HG03025 (cell line): ENCODE data around the gene FAT3.

ENCODE experiments used
- ATAC-seq: cut with Tn5 transposase; IDR thresholded peaks from one replicate; pipeline ENCODE4 v1.9.1; 2021; ENCODE audit warnings: mild to moderate bottlenecking, moderate library complexity; ENCODE audit not compliant: unreplicated experiment, low FRiP score

FAT3 gene

DNA sequence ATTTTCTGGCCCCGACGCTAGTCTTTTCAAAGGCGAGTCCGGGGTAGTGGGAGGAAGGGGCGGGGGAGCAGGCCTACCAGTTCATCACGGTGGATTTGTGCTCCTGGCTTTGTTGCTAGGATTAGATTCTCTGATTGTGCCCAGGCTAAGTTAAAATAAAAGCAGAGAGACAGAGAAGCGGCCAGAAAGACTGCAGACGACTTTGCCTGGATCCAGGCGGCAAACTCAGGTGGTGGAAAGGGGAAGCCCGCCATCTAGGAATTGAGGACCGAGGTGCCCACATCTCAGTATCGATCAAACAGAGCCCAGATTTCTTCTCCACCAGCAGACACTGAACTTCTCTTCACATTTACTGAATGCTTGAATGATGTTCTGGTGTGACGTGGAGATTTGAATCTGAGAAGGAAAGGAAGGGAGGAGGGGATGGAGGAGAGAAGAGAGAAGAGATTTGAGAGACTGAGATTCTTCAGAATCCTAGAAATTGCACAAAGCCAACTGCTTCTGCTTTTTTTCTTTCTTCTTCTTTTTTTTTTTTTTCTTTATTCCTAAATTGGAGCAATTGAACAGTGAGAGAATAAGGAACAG, 2.7 kb downstream of the FAT3 start:
- no peak for ATAC-seq

DNA sequence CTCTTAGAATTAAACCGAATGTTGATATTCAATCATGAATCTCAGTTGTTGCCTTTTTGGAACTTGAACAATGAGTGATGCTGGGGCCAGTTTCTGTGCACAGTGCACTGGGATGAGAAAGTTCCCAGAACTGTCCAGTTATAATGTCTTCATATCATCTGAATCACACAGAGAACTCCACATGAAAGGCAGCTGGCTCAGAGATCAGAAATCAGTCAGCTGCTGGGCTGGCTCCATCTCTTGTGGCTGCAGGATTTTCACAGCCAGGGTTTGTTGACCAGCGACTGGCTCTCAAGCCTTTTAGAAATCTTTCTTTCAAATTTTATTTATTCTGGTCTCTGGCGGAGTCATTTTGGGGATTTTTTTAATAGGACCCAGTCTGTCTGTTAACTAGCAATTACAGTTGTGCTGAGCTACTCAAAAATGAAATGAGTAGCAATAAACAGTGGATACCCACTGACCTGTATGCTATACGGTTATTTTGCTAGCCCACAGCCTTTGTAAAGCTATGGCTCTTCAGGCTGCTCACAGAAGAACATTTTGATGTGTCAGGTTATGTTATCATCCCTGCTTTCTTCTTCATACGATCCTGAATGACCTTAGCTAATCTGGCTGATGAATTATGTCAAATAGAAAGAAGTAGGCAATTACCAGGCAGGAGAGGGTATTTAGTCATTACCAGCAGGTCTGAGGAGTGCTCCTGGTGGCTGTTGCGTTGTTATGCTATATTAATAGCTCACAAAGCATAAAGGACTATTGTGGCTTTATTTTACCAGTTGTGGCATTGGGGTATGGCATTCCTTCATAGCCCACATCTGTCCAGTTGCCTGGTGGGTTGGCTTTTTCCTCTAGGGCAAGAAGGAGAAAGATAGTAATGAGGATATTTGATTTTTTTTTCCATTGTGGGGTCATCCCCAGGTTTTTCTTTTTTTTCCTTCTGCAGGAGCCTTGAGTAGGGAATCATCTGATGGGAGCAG, 3.6 kb downstream of the FAT3 start:
- ATAC-seq = no peak

- ATAC-seq = no peak
These were observed 12.2 kb downstream of the FAT3 start for GRCh38 chr11:92236856-92237255.

GRCh38 chr11:92240916-92241315, 16.3 kb downstream of the FAT3 start:
- ATAC-seq = no peak

DNA sequence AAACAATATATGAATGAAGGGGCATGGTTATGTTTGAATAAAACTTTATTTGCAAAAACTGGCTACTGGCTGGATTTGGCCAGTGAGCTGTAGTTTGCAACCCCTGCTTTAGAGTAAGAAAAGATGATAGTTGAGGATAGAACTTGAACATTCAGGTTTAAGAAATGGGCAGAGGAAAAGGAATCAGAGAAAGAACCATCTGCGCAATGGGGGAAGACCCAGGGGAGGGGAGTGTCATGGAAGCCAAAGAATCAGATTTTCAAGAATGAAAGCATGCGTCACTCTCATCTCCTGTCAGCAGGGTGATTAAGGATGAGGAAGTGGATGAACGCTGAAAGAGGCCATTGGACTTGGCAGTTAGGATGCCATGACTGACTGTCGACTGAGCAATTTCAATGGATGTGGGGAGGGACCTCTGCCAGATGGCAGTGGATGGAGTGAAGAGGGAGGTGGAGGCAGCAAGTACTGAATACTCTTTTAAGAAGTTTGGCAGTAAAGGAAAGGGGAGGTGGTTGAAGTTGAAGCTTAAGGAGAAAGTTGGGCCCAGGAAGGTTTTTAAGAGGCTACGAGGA, 21.2 kb downstream of the FAT3 start:
- ATAC-seq = no peak

DNA sequence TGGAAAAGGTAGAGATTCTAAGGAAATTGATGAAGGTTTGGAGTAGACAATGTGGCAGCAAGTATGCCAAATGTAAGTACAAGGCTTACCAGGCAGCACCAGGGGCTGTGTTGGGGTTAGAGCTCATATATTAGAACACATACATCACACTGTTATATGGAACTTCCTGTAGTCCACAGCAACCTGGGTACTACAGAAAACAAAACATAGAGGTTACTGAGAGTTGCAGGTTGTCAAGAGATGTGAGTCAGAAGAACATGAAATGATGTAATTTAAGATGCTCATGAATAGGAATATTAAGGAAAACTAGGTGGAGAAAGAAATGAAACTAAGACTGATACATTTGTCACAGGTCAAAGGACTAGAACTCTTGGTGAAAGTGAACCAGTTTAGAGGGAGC, 22.0 kb downstream of the FAT3 start:
- ATAC-seq = no peak

- no peak for ATAC-seq
These were observed 24.6 kb downstream of the FAT3 start for GRCh38 chr11:92249156-92249753.

DNA sequence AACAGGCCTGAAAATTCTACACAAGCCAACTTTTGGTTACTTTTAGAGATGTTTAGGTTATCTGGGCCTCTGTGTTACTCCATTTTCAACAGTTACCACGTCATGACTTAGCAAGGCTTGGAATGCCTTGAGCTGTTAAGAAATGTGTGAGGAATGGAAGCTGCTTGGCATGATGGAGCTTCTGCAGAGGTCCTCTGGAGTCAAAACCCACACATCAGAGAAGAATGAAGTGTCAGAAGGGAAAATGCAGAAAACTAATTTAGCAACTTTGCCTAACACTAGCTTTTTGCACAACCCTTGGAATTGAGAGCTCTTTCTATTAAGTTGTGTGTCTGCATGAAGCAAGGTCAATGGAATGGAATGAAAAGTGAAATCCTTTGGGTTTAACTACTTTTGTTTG, 27.4 kb downstream of the FAT3 start:
- ATAC-seq = no peak

GRCh38 chr11:92253421-92253820, 28.8 kb downstream of the FAT3 start:
- ATAC-seq = no peak

DNA sequence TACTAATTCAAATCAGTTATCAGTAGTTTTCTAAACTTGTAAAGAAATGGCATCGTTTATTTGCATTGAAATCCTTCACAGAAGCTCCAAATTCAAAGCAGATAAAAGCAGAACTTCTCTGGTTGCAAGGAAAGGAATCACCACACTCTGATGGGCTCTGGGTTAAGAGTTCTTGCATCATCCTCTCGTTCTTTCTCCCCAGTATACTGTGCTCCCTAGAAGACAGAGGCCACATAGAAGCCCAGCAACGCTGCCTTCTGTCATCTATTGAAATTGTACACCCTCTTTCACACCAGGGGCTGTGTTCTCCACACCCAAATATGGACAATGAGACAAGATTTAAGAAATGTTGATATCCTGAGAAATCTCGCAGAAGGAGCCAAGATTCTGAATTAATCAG, 29.3 kb downstream of the FAT3 start:
- no peak for ATAC-seq

- ATAC-seq = no peak
These were observed 32.9 kb downstream of the FAT3 start for GRCh38 chr11:92257536-92257935.

DNA sequence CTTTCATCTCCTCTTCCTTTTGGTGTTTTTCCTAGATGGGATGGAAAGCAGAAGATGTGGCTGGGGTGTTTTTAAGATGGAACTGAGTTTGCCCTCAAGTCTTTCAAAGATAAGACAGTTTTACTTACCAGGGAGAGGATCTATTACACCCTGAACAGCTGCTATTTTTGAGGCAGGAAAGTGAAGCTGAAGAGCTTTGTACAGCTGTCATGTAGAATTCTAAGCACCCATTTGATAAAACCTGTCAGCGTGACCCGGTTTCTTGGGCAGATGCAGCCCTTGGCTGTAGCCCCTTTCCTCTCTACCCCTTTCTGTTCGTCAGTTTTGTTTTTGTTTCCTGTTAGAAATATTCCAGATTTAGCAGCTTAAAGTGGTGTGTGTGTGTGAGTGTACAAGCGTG, 35.2 kb downstream of the FAT3 start:
- no peak for ATAC-seq

DNA sequence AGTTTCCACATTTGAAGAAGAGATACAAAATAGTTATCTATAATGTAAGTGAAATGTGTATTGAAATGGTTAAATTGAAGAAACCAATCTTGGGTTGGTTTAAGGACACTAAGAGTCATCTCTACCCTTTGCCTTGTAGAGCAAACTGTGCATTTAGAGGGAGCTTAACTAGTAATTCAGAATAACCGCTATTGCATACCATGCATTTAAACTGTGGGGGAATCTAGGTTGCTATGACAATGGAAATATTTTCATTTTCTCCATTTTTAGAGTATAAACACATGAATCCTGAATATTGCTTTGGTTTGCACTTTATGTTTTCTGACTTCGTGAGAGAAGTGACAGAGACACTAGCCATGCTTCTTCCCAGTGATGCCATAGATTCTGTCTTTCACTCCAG, 39.7 kb downstream of the FAT3 start:
- no peak for ATAC-seq

DNA sequence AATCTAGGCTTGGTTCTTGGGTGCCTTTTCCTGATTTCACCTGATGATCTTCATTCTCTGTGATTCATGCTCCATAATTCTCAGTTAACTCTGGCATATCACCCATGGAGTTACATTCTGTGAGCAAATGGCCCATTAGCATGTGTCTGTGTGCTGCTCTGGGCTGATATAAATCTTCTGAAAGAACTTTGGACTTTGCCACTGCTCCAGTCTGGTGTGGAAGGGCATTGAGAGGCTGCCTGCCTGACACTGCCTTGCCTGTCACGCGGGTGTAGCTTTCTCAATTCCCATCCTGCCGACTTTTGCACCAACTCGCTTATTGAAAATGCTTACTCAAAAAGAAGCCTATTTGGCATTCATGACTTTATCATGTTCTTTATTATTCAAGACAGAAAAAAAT, 42.2 kb downstream of the FAT3 start:
- ATAC-seq = no peak

GRCh38 chr11:92267278-92267677, 42.7 kb downstream of the FAT3 start:
- ATAC-seq = no peak

GRCh38 chr11:92267968-92268367, 43.4 kb downstream of the FAT3 start:
- no peak for ATAC-seq

DNA sequence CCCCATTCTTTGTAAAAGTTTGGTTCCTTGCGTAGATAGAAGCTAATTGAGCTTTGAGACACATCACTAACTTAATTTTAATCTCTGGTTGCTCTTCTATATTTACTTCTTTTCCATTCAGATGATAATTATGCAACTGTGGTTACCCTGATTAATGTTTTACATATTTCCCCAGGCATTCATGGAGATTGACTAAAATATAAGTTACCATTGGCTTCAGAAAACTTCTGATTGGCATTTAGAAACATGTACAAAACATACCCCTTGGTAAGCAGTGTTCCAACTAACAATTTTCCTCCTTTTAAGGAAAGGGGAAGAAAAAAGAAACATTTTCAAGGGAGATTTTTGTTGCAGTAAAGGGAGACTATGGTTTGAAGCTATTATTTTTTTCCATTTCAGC, 43.9 kb downstream of the FAT3 start:
- ATAC-seq = no peak

DNA sequence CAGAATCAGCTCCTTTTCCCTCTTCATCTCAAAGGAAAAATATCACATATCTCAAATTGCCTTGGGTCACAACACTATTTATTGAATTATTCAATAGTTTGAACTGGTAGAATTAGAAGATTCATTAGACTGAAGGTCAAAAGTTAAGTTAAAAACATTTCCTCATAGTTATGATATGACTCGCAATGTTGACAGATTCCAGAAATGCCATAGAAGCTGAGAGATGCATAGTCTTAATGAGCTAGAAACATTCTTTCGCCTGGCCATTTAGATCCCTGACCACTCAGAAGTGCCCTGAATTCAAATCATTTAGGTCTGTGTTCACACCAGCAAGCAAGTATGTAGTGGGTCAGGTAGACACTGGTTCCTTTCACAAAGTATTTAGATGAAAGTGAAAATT, 44.4 kb downstream of the FAT3 start:
- no peak for ATAC-seq

GRCh38 chr11:92269841-92270240, 45.2 kb downstream of the FAT3 start:
- no peak for ATAC-seq

DNA sequence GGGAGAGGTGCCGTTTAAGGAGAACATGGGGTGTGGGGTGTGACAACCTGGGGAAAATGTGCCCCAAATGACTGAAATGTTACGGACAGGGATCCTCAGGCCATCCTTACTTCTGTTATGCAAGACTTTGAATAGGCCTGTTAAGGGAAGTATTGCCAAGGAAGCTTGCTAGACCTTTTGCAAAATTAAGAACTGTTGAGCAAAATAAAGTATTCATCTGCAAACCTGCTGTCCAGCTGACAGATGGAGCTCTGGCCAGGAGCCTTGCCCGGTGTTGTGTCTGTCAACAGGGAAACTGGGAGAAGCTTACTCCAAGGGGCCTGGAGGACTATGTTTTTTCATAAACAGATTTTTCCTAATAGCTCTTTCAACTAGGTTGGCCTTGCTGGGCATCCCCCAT, 48.0 kb downstream of the FAT3 start:
- no peak for ATAC-seq
